Upper lobe of right lung (tissue), 1 donor: ENCODE measurements around the gene RAD23B. TPM values are rescaled to one million over a fixed set of nuclear protein-coding genes. Genes with fewer than 3 reads are reported as not detected.

ENCODE experiments used
- ATAC-seq: fragments of 200-7000 bp; cut with Tn5 transposase; one replicate; pipeline ENCODE4 v1.9.1; 2020; ENCODE audit warnings: mild to moderate bottlenecking, moderate library complexity
- DNase-seq: peaks from one replicate; pipeline ENCODE4 v3.0.0-alpha.2; 2020
- H3K27ac ChIP-seq: fragments of 200-600 bp; one replicate; pipeline ENCODE4 v1.8.0; 2022
- H3K27me3 ChIP-seq: fragments of 200-600 bp; one replicate; pipeline ENCODE4 v1.8.0; 2022; ENCODE audit warnings: mild to moderate bottlenecking
- H3K36me3 ChIP-seq: fragments of 200-600 bp; one replicate; pipeline ENCODE4 v1.8.0; 2022
- H3K4me1 ChIP-seq: fragments of 200-600 bp; one replicate; pipeline ENCODE4 v1.8.0; 2022
- H3K4me3 ChIP-seq: fragments of 200-600 bp; one replicate; pipeline ENCODE4 v1.8.0; 2022; ENCODE audit warnings: mild to moderate bottlenecking
- H3K9me3 ChIP-seq: fragments of 200-600 bp; one replicate; pipeline ENCODE4 v1.8.0; 2022
- CTCF ChIP-seq: fragments of 200-600 bp; IDR thresholded peaks from one replicate; pipeline ENCODE4 v1.8.0; 2022; ENCODE audit warnings: antibody characterized with exemption
- intact Hi-C: fragments of 100-400 bp; cut with DNase I; formaldehyde crosslinking; loops from one replicate; pipeline ENCODE4 v1.11.0; 2022
- total RNA-seq: library from RNA; stranded (reverse); fragmentation: NEBNext Ultra II Directional; extraction: Animal tissue kit (Norgen Biotek cat#: 25700); gene quantifications from one replicate; pipeline ENCODE4 v1.2.1, GENCODE V29; 2021
- donor health status: DM: no; HTN: yes; CAD: no; lungs with severe emphysema.

The RAD23B gene
- total RNA-seq, 1 donor from 2014 or later = 98.0 TPM

GRCh38 chr9:107322643-107323042 is 39.6 kb downstream of the RAD23B start:
- no peak for TF ChIP-seq CTCF
- DNase-seq (no peak), ATAC-seq (no peak)
- Histone ChIP-seq H3K36me3 (peaks cover 83% of the 10 kb centered on the region), H3K27me3 (no peaks in the 10 kb centered on the region), H3K4me3 (no peak overlapping the region), H3K4me1 (peaks cover under 1% of the 10 kb centered on the region), H3K27ac (no peak overlapping the region), H3K9me3 (no peaks in the 10 kb centered on the region)
- intact Hi-C loops = no loop called here

GRCh38 chr9:107323836-107324585 is 40.9 kb downstream of the RAD23B start:
- Histone ChIP-seq H3K4me3 (no peak overlapping the region), H3K9me3 (no peaks in the 10 kb centered on the region), H3K27me3 (no peaks in the 10 kb centered on the region), H3K4me1 (no peaks in the 10 kb centered on the region), H3K36me3 (peaks cover 81% of the 10 kb centered on the region), H3K27ac (no peak overlapping the region)
- ATAC-seq = no peak
- DNase-seq = no peak
- no peak for TF ChIP-seq CTCF
- intact Hi-C loops = no loop called here

- H3K27ac ChIP-seq = no peak overlapping the region
- H3K9me3 ChIP-seq = no peaks in the 10 kb centered on the region
- H3K27me3 ChIP-seq = no peaks in the 10 kb centered on the region
- H3K4me3 ChIP-seq = no peak overlapping the region
- no peak for TF ChIP-seq CTCF
- peaks cover 82% of the 10 kb centered on the region for H3K36me3 ChIP-seq
- no peak for DNase-seq
- intact Hi-C loops = no loop called here
- H3K4me1 ChIP-seq = no peaks in the 10 kb centered on the region
- no peak for ATAC-seq
Observed at GRCh38 chr9:107325842-107326241, 42.8 kb downstream of the RAD23B start.

- Histone ChIP-seq H3K9me3 (no peaks in the 10 kb centered on the region), H3K4me3 (no peak overlapping the region), H3K4me1 (no peaks in the 10 kb centered on the region), H3K27ac (no peak overlapping the region), H3K27me3 (no peaks in the 10 kb centered on the region), H3K36me3 (peaks cover 86% of the 10 kb centered on the region)
- no peak for TF ChIP-seq CTCF
- DNase-seq (no peak), ATAC-seq (no peak)
- intact Hi-C loops = no loop called here
Observed at GRCh38 chr9:107328510-107328909, 45.4 kb downstream of the RAD23B start.

- Histone ChIP-seq H3K4me1 (no peaks in the 10 kb centered on the region), H3K4me3 (no peak overlapping the region), H3K36me3 (peaks cover 82% of the 10 kb centered on the region), H3K9me3 (no peaks in the 10 kb centered on the region), H3K27ac (no peak overlapping the region), H3K27me3 (no peaks in the 10 kb centered on the region)
- intact Hi-C loops = no loop called here
- TF ChIP-seq CTCF = no peak
- DNase-seq = no peak
- no peak for ATAC-seq
Observed at GRCh38 chr9:107330420-107330819, 47.3 kb downstream of the RAD23B start.

- DNase-seq (no peak), ATAC-seq (no peak)
- Histone ChIP-seq H3K4me1 (peaks cover 5% of the 10 kb centered on the region), H3K4me3 (no peak overlapping the region), H3K36me3 (peaks cover 69% of the 10 kb centered on the region), H3K27me3 (no peaks in the 10 kb centered on the region), H3K9me3 (no peaks in the 10 kb centered on the region), H3K27ac (no peak overlapping the region)
- intact Hi-C loops = no loop called here
- no peak for TF ChIP-seq CTCF
Observed at GRCh38 chr9:107332883-107333282, 49.8 kb downstream of the RAD23B start.
